Stimulated activated CD8-positive, alpha-beta memory T cell treated with anti-CD3 and anti-CD28 coated beads, Interleukin-4, amount 100 ng/mL, for 1 hour (primary cell): ENCODE results near the gene MATK.

Source experiments
- DNase-seq, 2 donors: peaks; one replicate each; pipeline ENCODE4 v3.0.0-alpha.2; 2020; ENCODE audit warnings: low read depth in 2 of 2, low spot score in 1 of 2

MATK gene

GRCh38 chr19:3790941-3791340 is 4.8 kb upstream of the MATK start:
- DNase-seq: no peak

DNA sequence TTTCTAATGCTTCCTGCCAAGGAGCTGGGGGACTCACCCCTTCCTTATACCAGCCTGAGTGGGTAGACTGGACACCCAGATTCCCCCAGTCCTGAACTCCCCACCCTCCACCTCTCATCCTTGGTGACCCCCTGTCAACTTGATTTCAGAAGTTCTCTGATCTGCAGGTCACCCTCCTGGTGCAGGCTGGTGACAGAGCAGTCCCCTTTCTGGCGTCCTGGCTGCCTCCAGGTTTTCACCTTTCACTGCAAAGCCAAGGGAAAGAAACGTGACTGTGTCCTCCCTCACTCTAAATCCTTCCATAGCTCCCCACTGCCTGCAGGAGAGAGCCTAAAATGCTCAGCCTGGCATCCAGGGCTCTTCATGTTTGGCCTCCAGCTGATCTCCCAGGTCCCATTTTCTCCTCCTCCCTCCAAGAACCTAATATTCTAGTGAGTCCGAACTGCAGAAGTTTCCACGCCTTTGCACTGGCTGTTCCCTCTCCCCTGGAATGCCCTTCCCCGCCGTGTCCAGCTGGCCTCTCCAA is 4.1 kb upstream of the MATK start:
- DNase-seq: no peak

GRCh38 chr19:3788996-3789778 is 3.0 kb upstream of the MATK start:
- no peak for DNase-seq

- no peak for DNase-seq
These were observed 687 bp downstream of the MATK start for GRCh38 chr19:3785451-3785937.

DNA sequence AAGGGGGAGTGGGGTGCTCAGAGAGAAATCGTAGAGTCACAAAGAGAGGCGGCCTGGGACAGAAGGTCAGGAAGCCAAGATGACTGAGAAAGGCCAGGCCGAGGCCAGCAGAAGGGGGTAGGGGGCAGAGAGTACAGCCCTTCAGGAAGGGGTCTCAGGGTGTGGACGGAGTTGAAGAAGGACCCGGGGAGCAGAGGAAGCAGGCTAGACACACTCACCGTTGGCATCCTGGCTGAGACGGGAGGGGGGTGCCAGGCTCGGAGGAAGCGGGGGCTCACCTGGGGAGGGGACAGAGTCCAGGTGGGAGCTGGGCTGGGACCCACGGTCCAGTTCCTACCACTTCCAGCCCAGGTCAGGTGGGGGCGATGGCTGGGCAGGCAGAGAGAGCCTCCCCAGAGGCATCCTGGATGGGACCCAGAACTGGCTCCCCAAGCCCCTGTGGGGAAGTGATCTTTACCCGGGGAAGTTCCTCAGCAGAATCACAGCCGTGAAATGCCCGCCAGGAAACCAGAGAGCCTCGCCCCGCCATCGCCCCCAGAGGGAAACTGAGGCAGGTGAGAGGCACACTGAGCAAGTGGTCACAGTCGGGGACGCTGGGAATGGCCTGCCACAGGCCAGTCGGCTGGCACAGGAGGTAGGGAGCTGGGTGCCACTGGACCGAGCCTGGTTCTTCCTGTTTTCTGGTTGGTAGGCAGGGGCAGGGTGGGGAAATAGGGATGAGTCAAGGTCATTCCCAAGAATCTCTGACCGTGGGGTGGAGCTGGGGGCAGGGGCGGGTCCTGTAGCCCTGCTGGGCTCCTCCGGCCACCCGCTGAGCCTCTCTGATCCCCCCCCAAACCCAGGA is 1.4 kb downstream of the MATK start:
- no peak for DNase-seq

DNA sequence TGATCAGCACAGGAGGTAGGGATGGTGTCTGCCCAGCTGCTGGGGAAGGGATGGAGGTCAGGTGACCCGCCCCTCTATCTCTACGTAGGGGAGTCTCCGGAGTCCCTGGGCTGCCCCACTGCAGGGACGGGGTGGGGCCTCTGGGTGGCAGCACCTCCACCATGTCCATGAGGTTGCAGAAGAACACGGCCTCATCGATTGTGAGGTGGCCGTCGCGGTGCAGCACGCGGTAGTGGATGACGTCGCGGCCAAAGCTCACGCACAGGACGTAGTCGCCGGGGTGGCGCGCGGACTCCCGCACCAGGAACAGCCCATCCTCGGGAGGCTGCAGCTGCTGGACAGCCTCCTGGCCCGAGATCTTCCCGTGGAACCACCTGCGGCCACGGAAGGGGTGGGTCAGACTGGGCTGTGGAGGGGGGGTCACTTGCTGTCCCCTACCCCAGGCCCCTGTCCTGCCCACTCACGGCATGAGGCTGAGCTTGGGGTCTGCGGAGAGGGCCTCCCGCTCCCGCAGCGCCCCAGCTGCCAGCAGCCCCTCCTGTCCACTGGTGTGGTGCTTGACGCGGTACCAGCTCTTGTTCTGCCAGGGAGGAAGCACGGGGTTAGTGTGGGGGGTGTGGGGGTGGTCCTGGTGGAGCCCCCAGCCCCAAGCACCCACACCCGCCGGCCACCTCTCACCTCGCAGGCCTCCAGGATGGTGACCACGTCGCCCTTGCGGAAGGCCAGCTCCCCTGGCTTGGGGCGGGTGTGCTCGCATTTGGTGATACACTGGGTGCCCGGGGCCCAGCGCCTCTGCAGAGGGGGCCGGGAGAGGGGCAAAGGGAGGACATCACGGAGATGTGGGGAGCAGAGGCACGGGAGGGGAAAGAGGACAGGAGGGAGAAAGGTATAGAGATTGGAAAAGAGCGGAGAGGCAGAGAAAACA is 2.3 kb downstream of the MATK start:
- DNase-seq: no peak

DNA sequence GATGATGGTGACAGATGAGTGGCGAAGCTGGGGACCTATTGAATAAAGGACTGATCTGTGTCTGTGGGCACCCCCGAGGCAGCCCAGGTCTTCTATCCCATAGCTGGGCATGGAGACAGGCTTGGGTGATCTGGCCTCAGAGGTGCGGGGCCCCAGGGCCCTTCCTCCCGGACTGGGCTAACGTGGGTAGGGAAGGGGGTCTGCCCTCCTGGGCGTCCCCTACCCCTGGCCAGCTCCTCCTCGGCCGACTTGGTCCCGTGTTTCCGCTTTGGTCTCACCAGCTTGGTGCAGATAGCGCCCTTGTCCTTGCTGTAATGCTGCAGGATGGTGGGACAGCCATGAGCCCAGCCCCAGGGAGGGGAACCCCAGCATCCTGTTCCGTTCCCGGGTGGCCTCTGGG is 3.3 kb downstream of the MATK start:
- no peak for DNase-seq

GRCh38 chr19:3782330-3782729 is 3.9 kb downstream of the MATK start:
- no peak for DNase-seq

GRCh38 chr19:3781603-3782002 is 4.6 kb downstream of the MATK start:
- DNase-seq: no peak

GRCh38 chr19:3780786-3781304 is 5.3 kb downstream of the MATK start:
- no peak for DNase-seq

GRCh38 chr19:3778899-3779723 is 7.1 kb downstream of the MATK start:
- DNase-seq: no peak

DNA sequence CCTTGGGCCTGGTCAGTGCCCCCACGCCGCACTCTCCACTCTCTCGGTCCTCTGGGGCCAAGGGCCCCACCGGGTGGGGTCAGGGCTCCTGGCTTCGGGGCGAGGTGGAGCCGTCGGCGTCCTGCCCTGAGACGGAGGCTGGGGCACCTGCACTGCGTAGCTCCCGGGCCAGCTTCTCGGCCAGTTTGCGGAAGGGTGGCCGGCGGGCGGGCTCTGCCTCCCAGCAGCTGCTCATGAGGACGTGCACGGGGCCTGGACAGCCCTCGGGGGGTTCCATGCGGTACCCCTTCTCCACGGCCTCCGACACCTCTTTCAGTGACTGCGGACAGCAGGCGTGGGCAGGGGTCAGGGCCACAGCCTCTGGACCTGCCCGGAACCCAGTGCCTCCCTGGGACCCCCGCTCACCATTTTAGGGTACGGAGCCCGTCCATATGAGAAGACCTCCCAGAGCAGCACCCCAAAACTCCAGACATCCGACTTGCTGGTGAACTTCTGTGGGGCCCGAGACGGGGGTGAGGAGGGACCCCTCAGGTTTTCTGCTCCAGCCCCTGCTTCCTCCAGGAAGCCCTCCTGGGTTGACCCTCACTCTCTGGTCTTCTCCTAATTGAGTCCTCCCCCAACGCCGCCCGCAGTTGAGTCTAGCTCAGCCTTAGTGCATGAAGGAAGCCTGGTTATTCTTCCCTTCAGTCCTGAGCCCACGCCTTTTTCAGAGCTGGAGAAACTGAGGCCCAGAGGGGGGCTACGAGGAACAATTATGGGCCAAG is 7.9 kb downstream of the MATK start:
- DNase-seq: no peak

- DNase-seq: no peak
These were observed 9.6 kb downstream of the MATK start for GRCh38 chr19:3776479-3777040.

DNA sequence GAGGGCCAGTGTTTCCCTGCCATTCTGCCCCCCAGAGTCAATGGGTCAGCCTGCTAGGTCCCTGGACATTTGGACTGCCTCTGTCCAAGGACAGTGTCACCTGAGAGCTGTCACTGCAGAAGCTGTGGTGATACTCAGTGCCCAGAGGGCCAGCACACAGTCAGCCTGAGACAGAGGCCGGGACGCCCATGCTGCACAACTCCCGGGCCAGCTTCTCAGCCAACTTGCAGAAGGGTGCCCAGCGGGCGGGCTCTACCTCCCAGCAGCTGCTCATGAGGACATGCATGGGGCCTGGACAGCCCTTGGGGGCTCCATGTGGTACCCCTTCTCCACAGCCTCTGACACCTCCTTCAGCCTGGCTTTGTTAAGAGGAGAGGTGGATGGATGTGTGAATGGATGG is 10.3 kb downstream of the MATK start:
- no peak for DNase-seq

GRCh38 chr19:3775374-3775711 is 10.8 kb downstream of the MATK start:
- no peak for DNase-seq

- no peak for DNase-seq
These were observed 11.4 kb downstream of the MATK start for GRCh38 chr19:3774621-3775373.

- DNase-seq: no peak
These were observed 12.2 kb downstream of the MATK start for GRCh38 chr19:3773814-3774515.
